Stimulated activated naive CD8-positive, alpha-beta T cell treated with anti-CD3 and anti-CD28 coated beads, Interleukin-15, Interleukin-2, amounts not matched to agents 100 ng/mL and 50 ng/mL, for 24 hours (primary cell): ENCODE data around the gene VAV3.

ENCODE experiments used
- H3K27ac Mint-ChIP-seq: one replicate; pipeline ENCODE4 v1.8.0; 2021; ENCODE audit warnings: mild to moderate bottlenecking, mixed read lengths
- H3K27me3 Mint-ChIP-seq: one replicate; pipeline ENCODE4 v1.8.0; 2021; ENCODE audit warnings: mixed read lengths
- H3K36me3 Mint-ChIP-seq: one replicate; pipeline ENCODE4 v1.8.0; 2021; ENCODE audit warnings: low read depth, mixed read lengths
- H3K4me1 Mint-ChIP-seq: one replicate; pipeline ENCODE4 v1.8.0; 2021; ENCODE audit warnings: low read depth, mixed read lengths
- H3K4me3 Mint-ChIP-seq: one replicate; pipeline ENCODE4 v1.8.0; 2021; ENCODE audit warnings: mild to moderate bottlenecking, mixed read lengths
- H3K9me3 Mint-ChIP-seq: one replicate; pipeline ENCODE4 v1.8.0; 2021; ENCODE audit warnings: mixed read lengths

The VAV3 gene

GRCh38 chr1:107530543-107530942 is 434.4 kb downstream of the VAV3 start:
- Mint-ChIP-seq H3K27ac (no peak overlapping the region), H3K4me1 (no peaks in the 10 kb centered on the region), H3K36me3 (no peaks in the 10 kb centered on the region), H3K9me3 (no peaks in the 10 kb centered on the region), H3K4me3 (no peak overlapping the region), H3K27me3 (peaks cover 10% of the 10 kb centered on the region)

GRCh38 chr1:107529511-107530149 is 435.4 kb downstream of the VAV3 start:
- peaks cover 10% of the 10 kb centered on the region for H3K27me3 Mint-ChIP-seq
- H3K27ac Mint-ChIP-seq, result no peak overlapping the region
- no peaks in the 10 kb centered on the region for H3K36me3 Mint-ChIP-seq
- no peaks in the 10 kb centered on the region for H3K4me1 Mint-ChIP-seq
- H3K9me3 Mint-ChIP-seq, result no peaks in the 10 kb centered on the region
- H3K4me3 Mint-ChIP-seq, result no peak overlapping the region

GRCh38 chr1:107526524-107527198 is 438.3 kb downstream of the VAV3 start:
- Mint-ChIP-seq H3K4me1 (no peaks in the 10 kb centered on the region), H3K4me3 (no peak overlapping the region)

GRCh38 chr1:107525961-107526360 is 439.0 kb downstream of the VAV3 start:
- H3K27ac Mint-ChIP-seq, result no peak overlapping the region
- H3K9me3 Mint-ChIP-seq, result no peaks in the 10 kb centered on the region
- H3K4me1 Mint-ChIP-seq, result no peaks in the 10 kb centered on the region
- H3K27me3 Mint-ChIP-seq, result peaks cover 10% of the 10 kb centered on the region
- H3K4me3 Mint-ChIP-seq, result no peak overlapping the region
- no peaks in the 10 kb centered on the region for H3K36me3 Mint-ChIP-seq

More at GRCh38 chr1:107526524-107527198, 438.3 kb downstream of the VAV3 start:
- Mint-ChIP-seq H3K9me3 (no peaks in the 10 kb centered on the region), H3K27ac (no peak overlapping the region), H3K27me3 (peaks cover 10% of the 10 kb centered on the region), H3K36me3 (no peaks in the 10 kb centered on the region)

GRCh38 chr1:107525145-107525544 is 439.8 kb downstream of the VAV3 start:
- Mint-ChIP-seq H3K27me3 (peaks cover 6% of the 10 kb centered on the region), H3K4me1 (no peaks in the 10 kb centered on the region), H3K36me3 (no peaks in the 10 kb centered on the region), H3K4me3 (no peak overlapping the region), H3K9me3 (no peaks in the 10 kb centered on the region), H3K27ac (no peak overlapping the region)

- Mint-ChIP-seq H3K27ac (no peak overlapping the region), H3K27me3 (peaks cover under 1% of the 10 kb centered on the region), H3K4me3 (no peak overlapping the region), H3K4me1 (no peaks in the 10 kb centered on the region), H3K36me3 (no peaks in the 10 kb centered on the region), H3K9me3 (no peaks in the 10 kb centered on the region)
Observed at GRCh38 chr1:107524301-107524700, 440.7 kb downstream of the VAV3 start.

- H3K4me1 Mint-ChIP-seq, result no peaks in the 10 kb centered on the region
- peaks cover 3% of the 10 kb centered on the region for H3K27me3 Mint-ChIP-seq
- H3K4me3 Mint-ChIP-seq, result no peak overlapping the region
- no peaks in the 10 kb centered on the region for H3K9me3 Mint-ChIP-seq
- H3K27ac Mint-ChIP-seq, result no peak overlapping the region
- no peaks in the 10 kb centered on the region for H3K36me3 Mint-ChIP-seq
Observed at GRCh38 chr1:107523736-107524135, 441.2 kb downstream of the VAV3 start.

- Mint-ChIP-seq H3K27me3 (peaks cover 3% of the 10 kb centered on the region), H3K4me1 (no peaks in the 10 kb centered on the region), H3K9me3 (no peaks in the 10 kb centered on the region), H3K36me3 (no peaks in the 10 kb centered on the region), H3K4me3 (no peak overlapping the region), H3K27ac (no peak overlapping the region)
Observed at GRCh38 chr1:107523061-107523460, 441.9 kb downstream of the VAV3 start.
